ENCODE data around the gene RMDN2. TPM values are rescaled to one million over a fixed set of nuclear protein-coding genes. Genes with fewer than 3 reads are reported as not detected.

The RMDN2 gene
- total and polyA plus RNA-seq, 9 of the 15 experiments (the other 6 are each of a cell fraction or from before 2014, with no cell fraction given) = 1.5 to 4.3 (median 2.3) TPM

- H3K27me3 ChIP-seq (ENCODE audit: control insufficient read depth in 2 of 2, insufficient read depth in 2 of 2, low read length in 2 of 2) = peaks cover 2 to 5% of the 10 kb centered on the region in 2 experiments; a peak in 3 of 5 replicates
- no TSS peak for BruUV-seq (replicated peaks)
- H3K4me3 ChIP-seq = no peak overlapping the region
- H2AFZ ChIP-seq (ENCODE audit: low read depth, low read length) = no peak overlapping the region; the same call in 1 of the 2 replicates
- H3K4me1 ChIP-seq (replicated peaks in 1 of 2; ENCODE audit: control insufficient read depth in 2 of 2, insufficient read depth in 2 of 2, low read length in 2 of 2) = no peaks in the 10 kb centered on the region; a peak in 1 of 5 replicates
- DNase-seq (ENCODE audit: extremely low read depth in 1 of 4, low spot score in 3 of 4) = no peak
- intact Hi-C loops (cut with micrococcal nuclease) (no loop called here), in situ Hi-C loops (cut with MboI) (no loop called here)
- CTCF ChIA-PET (ENCODE audit: low intra/inter-chr PET ratio) = no interaction called here
- 2% methylated on average over 3 of the region's 3 CpGs for WGBS (ENCODE audit: insufficient coverage, low coverage, missing lambda C conversion rate)
- H3K36me3 ChIP-seq (ENCODE audit: control insufficient read depth, insufficient read depth, low read length) = no peaks in the 10 kb centered on the region
- POLR2A ChIA-PET = no interaction called here
- no peak overlapping the region for H3K9ac ChIP-seq (ENCODE audit: insufficient read depth in 1 of 2, low read depth in 2 of 2, low read length in 2 of 2)
- no peak overlapping the region for H3K4me2 ChIP-seq (ENCODE audit: insufficient read depth, low read length)
- no peaks in the 10 kb centered on the region for H3K9me1 ChIP-seq (ENCODE audit: control insufficient read depth, insufficient read depth, low read length)
- TF ChIP-seq, protein P1, sequence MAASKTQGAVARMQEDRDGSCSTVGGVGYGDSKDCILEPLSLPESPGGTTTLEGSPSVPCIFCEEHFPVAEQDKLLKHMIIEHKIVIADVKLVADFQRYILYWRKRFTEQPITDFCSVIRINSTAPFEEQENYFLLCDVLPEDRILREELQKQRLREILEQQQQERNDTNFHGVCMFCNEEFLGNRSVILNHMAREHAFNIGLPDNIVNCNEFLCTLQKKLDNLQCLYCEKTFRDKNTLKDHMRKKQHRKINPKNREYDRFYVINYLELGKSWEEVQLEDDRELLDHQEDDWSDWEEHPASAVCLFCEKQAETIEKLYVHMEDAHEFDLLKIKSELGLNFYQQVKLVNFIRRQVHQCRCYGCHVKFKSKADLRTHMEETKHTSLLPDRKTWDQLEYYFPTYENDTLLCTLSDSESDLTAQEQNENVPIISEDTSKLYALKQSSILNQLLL (CRISPR knock-in tag; IDR thresholded peaks at IDR 0.05; ENCODE audit: borderline replicate concordance) = no peak
- TF ChIP-seq ZNF24 (IDR thresholded peaks at IDR 0.05) (no peak), DNMT1 (IDR thresholded peaks at IDR 0.05) (no peak), JUN (IDR thresholded peaks at IDR 0.05; ENCODE audit: borderline replicate concordance, low read depth, low read length) (no peak), JUN (CRISPR knock-in tag; IDR thresholded peaks at IDR 0.05; ENCODE audit: borderline replicate concordance) (no peak), PTRF (tag; IDR thresholded peaks at IDR 0.05) (no peak)
- H3K9me3 ChIP-seq (replicated peaks; ENCODE audit: control insufficient read depth, insufficient read depth, low read depth, low read length) = no peaks in the 10 kb centered on the region
- H4K20me1 ChIP-seq (replicated peaks; ENCODE audit: control insufficient read depth, insufficient read depth, low read length) = no peaks in the 10 kb centered on the region
- FAIRE-seq = no peak
- no peak for ATAC-seq
- no peak overlapping the region for H3K27ac ChIP-seq (ENCODE audit: extremely low read depth, low read depth, low read length)
- H3K79me2 ChIP-seq (ENCODE audit: control insufficient read depth, insufficient read depth, low read length) = no peaks in the 10 kb centered on the region
Observed at GRCh38 chr2:37916512-37917082, 8.5 kb upstream of the RMDN2 start.

Data from K562 (cell line).